Suprapubic skin (tissue), 4 donors: ENCODE measurements around the gene WFDC1. TPM values are rescaled to one million over a fixed set of nuclear protein-coding genes. Genes with fewer than 3 reads are reported as not detected.

Experiments used
- DNase-seq, 2 donors: peaks; one replicate each; pipeline ENCODE4 v3.0.0-alpha.2; 2019; ENCODE audit warnings: low spot score in 2 of 2
- H3K27ac ChIP-seq: fragments of 200-600 bp; sonication (generic); one replicate; pipeline ENCODE4 v1.5.1; 2019
- H3K27me3 ChIP-seq: fragments of 200-600 bp; sonication (generic); one replicate; pipeline ENCODE4 v1.5.1; 2019
- H3K36me3 ChIP-seq: fragments of 200-600 bp; sonication (generic); one replicate; pipeline ENCODE4 v1.5.1; 2019
- H3K4me1 ChIP-seq: fragments of 200-600 bp; sonication (generic); one replicate; pipeline ENCODE4 v1.5.1; 2019
- H3K4me3 ChIP-seq: fragments of 200-600 bp; sonication (generic); one replicate; pipeline ENCODE4 v1.5.1; 2019; ENCODE audit warnings: mild to moderate bottlenecking
- H3K9me3 ChIP-seq: fragments of 200-600 bp; sonication (generic); one replicate; pipeline ENCODE4 v1.5.1; 2019
- EP300 ChIP-seq: sonication (generic); formaldehyde crosslinking; IDR thresholded peaks from one replicate; pipeline ENCODE4 v1.6.1; 2017; ENCODE audit warnings: antibody characterized with exemption
- POLR2A ChIP-seq, 2 donors: fragments of 450-650 bp; IDR thresholded peaks; one replicate each; pipeline ENCODE4 v1.6.1; 2017; ENCODE audit warnings: antibody characterized with exemption in 2 of 2, mild to moderate bottlenecking in 2 of 2, moderate library complexity in 2 of 2
- POLR2AphosphoS5 ChIP-seq, 3 donors: sonication (generic); formaldehyde crosslinking; IDR thresholded peaks; one replicate each; pipeline ENCODE4 v1.6.1; 2017; ENCODE audit warnings: antibody characterized with exemption in 3 of 3
- WGBS: methylation state at CpG from one replicate; pipeline ENCODE4 v1.1.5; 2018; 5-methylcytosine and 5-hydroxymethylcytosine counted together
- total RNA-seq, 4 donors: library from RNA; depleted of rRNA; stranded (reverse); fragments of >200 nt; gene quantifications; one replicate each; pipeline ENCODE4 v1.1.0, GENCODE V29; 2016
- TF ChIP-seq, protein P1 (sequence below), 2 donors: fragments of 200-600 bp in 1 of 2; fragments of 450-650 bp in 1 of 2; sonication (generic) in 1 of 2; IDR thresholded peaks; one replicate each; pipeline ENCODE4 v1.5.1; 2016 to 2019; ENCODE audit warnings: antibody characterized with exemption in 2 of 2, mild to moderate bottlenecking in 1 of 2, moderate library complexity in 1 of 2

The WFDC1 gene
- total RNA-seq, 4 donors from 2014 or later = 0.49 to 1.4 (median 1.3) TPM; not detected in 1

DNA sequence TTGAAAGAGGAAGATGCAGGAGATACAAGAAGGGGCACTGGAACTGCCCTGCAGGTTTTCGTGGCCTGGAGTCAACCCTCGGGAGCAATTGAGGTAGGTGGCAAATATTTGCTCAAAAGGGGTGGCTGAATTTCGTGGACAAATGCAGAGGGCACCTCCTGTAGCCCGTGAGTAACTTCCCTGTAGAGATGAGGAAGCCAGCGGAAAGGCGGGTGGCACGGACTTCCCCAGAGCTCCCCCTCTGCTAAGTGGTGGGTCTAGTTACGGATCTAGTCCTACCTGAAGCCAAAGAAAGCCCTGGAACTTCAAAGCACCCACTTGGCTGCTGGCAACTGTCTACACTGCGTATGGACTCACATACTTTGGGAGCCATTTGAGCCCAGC is 72.6 kb downstream of the WFDC1 start:
- Histone ChIP-seq H3K27me3 (peaks cover 51% of the 10 kb centered on the region), H3K4me1 (peaks cover 11% of the 10 kb centered on the region), H3K36me3 (no peaks in the 10 kb centered on the region), H3K27ac (no peak overlapping the region), H3K9me3 (no peaks in the 10 kb centered on the region), H3K4me3 (no peak overlapping the region)
- no peak for DNase-seq
- TF ChIP-seq EP300 = no peak
- no peak for TF ChIP-seq POLR2AphosphoS5 (IDR thresholded peaks at IDR 0.05)
- TF ChIP-seq, protein P1, sequence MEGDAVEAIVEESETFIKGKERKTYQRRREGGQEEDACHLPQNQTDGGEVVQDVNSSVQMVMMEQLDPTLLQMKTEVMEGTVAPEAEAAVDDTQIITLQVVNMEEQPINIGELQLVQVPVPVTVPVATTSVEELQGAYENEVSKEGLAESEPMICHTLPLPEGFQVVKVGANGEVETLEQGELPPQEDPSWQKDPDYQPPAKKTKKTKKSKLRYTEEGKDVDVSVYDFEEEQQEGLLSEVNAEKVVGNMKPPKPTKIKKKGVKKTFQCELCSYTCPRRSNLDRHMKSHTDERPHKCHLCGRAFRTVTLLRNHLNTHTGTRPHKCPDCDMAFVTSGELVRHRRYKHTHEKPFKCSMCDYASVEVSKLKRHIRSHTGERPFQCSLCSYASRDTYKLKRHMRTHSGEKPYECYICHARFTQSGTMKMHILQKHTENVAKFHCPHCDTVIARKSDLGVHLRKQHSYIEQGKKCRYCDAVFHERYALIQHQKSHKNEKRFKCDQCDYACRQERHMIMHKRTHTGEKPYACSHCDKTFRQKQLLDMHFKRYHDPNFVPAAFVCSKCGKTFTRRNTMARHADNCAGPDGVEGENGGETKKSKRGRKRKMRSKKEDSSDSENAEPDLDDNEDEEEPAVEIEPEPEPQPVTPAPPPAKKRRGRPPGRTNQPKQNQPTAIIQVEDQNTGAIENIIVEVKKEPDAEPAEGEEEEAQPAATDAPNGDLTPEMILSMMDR (IDR thresholded peaks at IDR 0.05) = no peak
- TF ChIP-seq POLR2A (IDR thresholded peaks at IDR 0.05) = no peak
- WGBS = 54% methylated on average over 9 of the region's 9 CpGs

DNA sequence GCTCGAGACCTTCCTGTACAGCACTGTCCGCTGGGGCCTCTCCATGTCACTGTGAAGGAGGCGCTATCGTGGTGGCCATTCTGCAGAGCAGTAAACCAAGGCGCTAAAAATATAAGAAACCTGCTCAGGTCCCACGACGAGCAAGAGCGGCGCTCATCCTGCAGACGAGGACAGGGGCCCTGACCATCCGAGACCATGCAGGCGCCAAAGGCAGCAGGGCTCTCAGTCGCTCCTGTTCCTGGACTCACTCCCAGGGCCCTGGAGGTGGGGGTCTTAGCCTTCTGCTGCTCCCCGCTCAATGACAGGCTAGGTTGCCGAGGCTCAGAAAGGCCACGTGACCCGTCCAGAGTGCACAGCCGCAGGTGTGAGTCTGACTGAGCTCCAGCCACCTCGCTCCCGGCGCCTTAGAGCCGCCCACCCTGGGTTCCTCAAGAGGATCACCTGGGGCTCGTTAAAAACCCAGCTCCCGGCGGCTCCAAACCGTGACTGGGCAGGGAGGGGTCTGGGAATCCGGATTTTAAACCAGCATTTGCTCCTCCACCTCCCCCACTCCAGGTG is 73.2 kb downstream of the WFDC1 start:
- Histone ChIP-seq H3K27ac (no peak overlapping the region), H3K27me3 (peaks cover 56% of the 10 kb centered on the region)

DNA sequence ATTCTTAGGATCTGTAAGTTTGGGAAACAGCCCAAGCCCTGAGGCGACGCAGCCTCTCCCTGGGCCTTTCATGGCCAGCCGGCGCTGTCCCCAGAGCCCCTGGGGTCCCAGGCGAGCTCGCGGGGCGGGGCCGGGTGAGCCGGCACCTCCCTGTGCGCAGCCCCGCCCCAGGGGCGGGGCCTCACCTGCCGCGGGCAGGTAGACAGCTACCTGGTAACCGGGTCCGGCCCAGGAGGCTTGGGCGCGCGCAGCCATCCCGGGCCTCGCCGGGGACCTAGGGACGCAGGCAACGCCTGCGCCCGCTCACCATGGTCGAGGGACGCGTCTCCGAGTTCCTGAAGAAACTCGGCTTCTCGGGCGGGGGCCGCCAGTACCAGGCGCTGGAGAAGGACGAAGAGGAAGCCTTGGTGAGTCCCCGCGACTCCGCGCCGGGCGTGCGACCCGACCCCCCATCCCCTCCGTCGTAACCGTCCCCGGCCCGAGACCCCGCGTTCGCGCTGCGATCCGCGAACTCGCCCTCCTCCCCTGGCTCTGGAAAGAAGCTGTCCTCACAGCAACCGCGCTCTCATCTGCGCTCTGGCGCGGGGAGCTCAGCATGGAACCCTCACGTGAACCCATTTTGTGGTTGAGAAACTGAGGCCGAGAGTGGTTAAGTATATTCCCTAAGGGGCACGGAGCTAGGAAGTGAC is 73.8 kb downstream of the WFDC1 start, which contains the start of gene ATP2C2:
Gene ATP2C2, plus strand, starts transcription at position 231 of the 689 bp plus-strand sequence. Its CDS starts 78 bp downstream, at position 309.
- Histone ChIP-seq H3K4me1 (peaks cover 11% of the 10 kb centered on the region), H3K36me3 (no peaks in the 10 kb centered on the region), H3K4me3 (peak within 1 kb of the TSS; percentile 41), H3K9me3 (no peaks in the 10 kb centered on the region), H3K27me3 (peaks cover 56% of the 10 kb centered on the region), H3K27ac (no peak within 1 kb of the TSS)
- TF ChIP-seq, protein P1 (IDR thresholded peaks at IDR 0.05) = no peak
- TF ChIP-seq POLR2A (IDR thresholded peaks at IDR 0.05) (no peak), EP300 (no peak), POLR2AphosphoS5 (IDR thresholded peaks at IDR 0.05) (no peak)
- no peak for DNase-seq
- 7% methylated on average over 19 of the region's 66 CpGs for WGBS

More for the DNA sequence above, 73.2 kb downstream of the WFDC1 start:
- H3K9me3 ChIP-seq = no peaks in the 10 kb centered on the region
- peaks cover 11% of the 10 kb centered on the region for H3K4me1 ChIP-seq
- no peak for TF ChIP-seq POLR2A (IDR thresholded peaks at IDR 0.05)
- TF ChIP-seq EP300 = no peak
- TF ChIP-seq, protein P1 (IDR thresholded peaks at IDR 0.05) = no peak
- TF ChIP-seq POLR2AphosphoS5 (IDR thresholded peaks at IDR 0.05) = no peak
- WGBS = 52% methylated on average over 10 of the region's 27 CpGs
- DNase-seq = no peak
- no peaks in the 10 kb centered on the region for H3K36me3 ChIP-seq
- H3K4me3 ChIP-seq = peak overlapping the region; percentile 41

DNA sequence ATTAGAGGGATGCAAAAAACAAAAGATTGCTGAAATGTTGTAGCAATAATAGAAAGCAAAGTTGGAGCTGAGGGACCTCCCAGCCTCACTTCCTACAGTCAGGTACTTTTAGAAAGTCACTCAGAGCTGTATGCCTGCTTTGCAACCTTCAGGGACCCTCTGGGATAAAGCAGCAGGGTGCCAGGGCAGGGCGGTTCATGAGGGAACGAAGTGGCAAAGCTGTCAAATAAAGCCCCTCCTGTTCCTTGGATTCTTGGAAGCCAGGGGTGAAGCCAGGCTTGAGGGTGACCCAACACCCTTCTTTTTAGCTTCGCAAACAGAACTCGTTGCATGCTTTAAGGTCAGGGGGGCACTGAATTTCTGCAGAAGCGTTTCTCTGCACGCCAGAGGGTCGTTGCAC is 74.4 kb downstream of the WFDC1 start:
- 54% methylated on average over 7 of the region's 7 CpGs for WGBS
- no peak for DNase-seq
- H3K4me1 ChIP-seq = peaks cover 11% of the 10 kb centered on the region
- peak overlapping the region; percentile 41 for H3K4me3 ChIP-seq
- no peaks in the 10 kb centered on the region for H3K9me3 ChIP-seq
- H3K36me3 ChIP-seq = no peaks in the 10 kb centered on the region
- TF ChIP-seq, protein P1 (IDR thresholded peaks at IDR 0.05) = no peak
- TF ChIP-seq EP300 = no peak
- no peak for TF ChIP-seq POLR2A (IDR thresholded peaks at IDR 0.05)
- no peak for TF ChIP-seq POLR2AphosphoS5 (IDR thresholded peaks at IDR 0.05)
- no peak overlapping the region for H3K27ac ChIP-seq
- H3K27me3 ChIP-seq = peaks cover 56% of the 10 kb centered on the region

DNA sequence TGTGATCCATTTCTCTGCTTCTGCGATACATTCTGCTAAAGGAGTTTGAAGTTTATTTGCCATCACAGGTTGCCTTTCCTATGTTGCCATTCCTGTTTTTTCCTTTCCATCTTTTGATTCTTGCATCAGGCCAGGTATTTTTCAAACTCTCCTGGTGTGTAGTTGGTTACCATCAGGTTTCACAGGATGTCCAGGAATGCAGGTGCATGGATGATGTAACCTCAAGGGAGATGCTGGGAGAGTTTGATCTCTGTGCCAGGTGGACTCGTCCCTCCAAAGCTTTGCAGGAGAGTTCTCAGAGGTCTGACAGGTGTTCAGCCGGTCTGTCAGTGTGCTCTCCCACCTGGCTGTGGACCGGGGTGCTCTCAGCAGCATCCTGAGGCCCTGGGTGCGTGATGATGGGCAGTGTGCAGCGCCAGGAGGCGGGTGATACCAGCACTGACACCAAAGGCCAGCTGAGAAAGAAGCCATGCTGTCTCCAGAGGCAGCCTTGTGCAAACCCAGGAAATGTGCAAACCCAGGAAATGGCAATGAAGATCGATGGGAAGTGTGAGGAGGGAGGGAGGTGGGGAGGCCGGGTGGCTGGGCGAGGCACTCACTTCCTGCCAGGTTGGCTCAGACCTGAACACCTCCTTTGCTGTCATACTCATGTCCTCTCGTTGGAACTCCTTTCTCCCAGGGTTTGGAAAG is 75.4 kb downstream of the WFDC1 start:
- Histone ChIP-seq H3K4me1 (peaks cover 11% of the 10 kb centered on the region), H3K4me3 (no peak overlapping the region), H3K27ac (no peak overlapping the region), H3K27me3 (peaks cover 56% of the 10 kb centered on the region), H3K36me3 (no peaks in the 10 kb centered on the region), H3K9me3 (no peaks in the 10 kb centered on the region)
- WGBS = 51% methylated on average over 9 of the region's 11 CpGs
- no peak for TF ChIP-seq EP300
- TF ChIP-seq, protein P1 (IDR thresholded peaks at IDR 0.05) = no peak
- no peak for TF ChIP-seq POLR2A (IDR thresholded peaks at IDR 0.05)
- TF ChIP-seq POLR2AphosphoS5 (IDR thresholded peaks at IDR 0.05) = no peak
- no peak for DNase-seq
